GM19324 (cell line): ENCODE measurements around the gene ZNF311.

Experiments used
- ATAC-seq: cut with Tn5 transposase; IDR thresholded peaks from one replicate; pipeline ENCODE4 v1.9.1; 2021; ENCODE audit warnings: mild to moderate bottlenecking, moderate library complexity; ENCODE audit not compliant: unreplicated experiment, low FRiP score

ZNF311 gene

GRCh38 chr6:29005183-29005885 lies at the start of gene ZNF311:
Gene ZNF311 (minus strand): TSS chr6:29005315. CDS start chr6:29003954, 1,361 bp downstream.
- ATAC-seq, result no peak

- ATAC-seq, result no peak
Measured at GRCh38 chr6:29051680-29052079, 46.6 kb upstream of the ZNF311 start.

- no peak for ATAC-seq
Measured at GRCh38 chr6:29045075-29045474, 40.0 kb upstream of the ZNF311 start, which contains the start of gene OR2W1. Gene OR2W1 (minus strand): TSS chr6:29045175. CDS start chr6:29045175, 0 bp downstream.

GRCh38 chr6:29035951-29036350 lies 30.8 kb upstream of the ZNF311 start:
- ATAC-seq, result no peak

- ATAC-seq, result no peak
Measured at GRCh38 chr6:29028821-29029220, 23.7 kb upstream of the ZNF311 start.

- ATAC-seq, result no peak
Measured at GRCh38 chr6:29025927-29026585, 20.9 kb upstream of the ZNF311 start.

GRCh38 chr6:29021434-29021833 lies 16.3 kb upstream of the ZNF311 start:
- ATAC-seq, result no peak

GRCh38 chr6:29019629-29020028 lies 14.5 kb upstream of the ZNF311 start:
- no peak for ATAC-seq

- no peak for ATAC-seq
Measured at GRCh38 chr6:29017428-29017802, 12.3 kb upstream of the ZNF311 start.

- ATAC-seq, result peak; percentile 77
Measured at GRCh38 chr6:29016559-29017427, 11.7 kb upstream of the ZNF311 start.

GRCh38 chr6:29014729-29015608 lies 9.9 kb upstream of the ZNF311 start:
- no peak for ATAC-seq

- ATAC-seq, result no peak
Measured at GRCh38 chr6:29011276-29011734, 6.2 kb upstream of the ZNF311 start.

GRCh38 chr6:29009358-29009757 lies 4.2 kb upstream of the ZNF311 start:
- ATAC-seq, result no peak

- no peak for ATAC-seq
Measured at GRCh38 chr6:29008089-29008488, 3.0 kb upstream of the ZNF311 start.

- no peak for ATAC-seq
Measured at GRCh38 chr6:28996844-28997510, 8.1 kb downstream of the ZNF311 start.

GRCh38 chr6:28995093-28995650 lies 9.9 kb downstream of the ZNF311 start:
- no peak for ATAC-seq

- ATAC-seq, result no peak
Measured at GRCh38 chr6:28988536-28989311, 16.4 kb downstream of the ZNF311 start.

GRCh38 chr6:28985462-28986164 lies 19.5 kb downstream of the ZNF311 start:
- ATAC-seq, result no peak
